ENCODE measurements around the gene PXYLP1. TPM values are rescaled to one million over a fixed set of nuclear protein-coding genes. Genes with fewer than 3 reads are reported as not detected.
A peak's percentile ranks its signal among the peaks of the same experiment; 100 is the strongest.

Gene PXYLP1
- total RNA-seq, 4 donors from 2014 or later: 5.5 to 16.2 (median 9.8) TPM

DNA sequence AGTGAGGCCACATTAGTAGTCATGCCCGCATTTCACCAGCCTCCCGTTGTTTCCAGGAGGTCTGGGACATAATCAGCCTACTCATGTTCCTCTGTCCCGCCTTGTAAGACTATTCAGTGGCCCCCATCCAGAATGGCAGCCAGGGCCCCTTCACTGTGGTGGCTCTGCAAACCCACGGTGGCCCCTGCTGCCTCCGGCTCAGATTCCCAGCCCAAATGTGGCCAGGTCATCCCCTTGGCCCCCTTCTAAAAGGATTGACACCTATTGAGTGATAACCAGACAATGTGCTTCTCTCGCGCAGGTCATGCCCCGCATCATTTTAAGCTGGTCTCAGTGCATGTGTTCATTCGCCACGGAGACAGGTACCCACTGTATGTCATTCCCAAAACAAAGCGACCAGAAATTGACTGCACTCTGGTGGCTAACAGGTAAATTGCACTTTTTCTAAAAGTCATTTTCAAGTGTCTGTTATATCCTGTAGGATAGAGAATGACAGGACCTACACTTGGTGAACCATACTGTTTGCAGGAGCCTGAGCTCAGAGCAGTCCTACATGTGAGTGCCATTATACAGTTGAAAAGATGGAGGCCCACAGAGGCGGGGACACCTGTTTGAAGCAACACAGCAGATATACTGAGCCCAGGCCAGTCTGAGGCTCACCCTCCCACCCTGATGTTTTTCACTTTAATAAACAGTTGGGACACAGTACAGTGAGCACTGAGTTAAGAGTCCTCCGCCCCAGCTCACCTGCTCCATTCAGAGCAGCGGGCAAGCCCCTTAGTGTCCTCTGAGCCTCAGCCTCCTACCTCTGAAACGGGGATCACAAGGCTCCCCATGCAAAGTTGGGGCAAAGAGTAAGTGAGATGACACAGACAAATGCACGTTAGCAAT lies 47.7 kb downstream of the PXYLP1 start:
- DNase-seq (ENCODE audit: low spot score) (no peak), ATAC-seq (ENCODE audit: low FRiP score) (peak; percentile 30)
- TF ChIP-seq, protein P1, sequence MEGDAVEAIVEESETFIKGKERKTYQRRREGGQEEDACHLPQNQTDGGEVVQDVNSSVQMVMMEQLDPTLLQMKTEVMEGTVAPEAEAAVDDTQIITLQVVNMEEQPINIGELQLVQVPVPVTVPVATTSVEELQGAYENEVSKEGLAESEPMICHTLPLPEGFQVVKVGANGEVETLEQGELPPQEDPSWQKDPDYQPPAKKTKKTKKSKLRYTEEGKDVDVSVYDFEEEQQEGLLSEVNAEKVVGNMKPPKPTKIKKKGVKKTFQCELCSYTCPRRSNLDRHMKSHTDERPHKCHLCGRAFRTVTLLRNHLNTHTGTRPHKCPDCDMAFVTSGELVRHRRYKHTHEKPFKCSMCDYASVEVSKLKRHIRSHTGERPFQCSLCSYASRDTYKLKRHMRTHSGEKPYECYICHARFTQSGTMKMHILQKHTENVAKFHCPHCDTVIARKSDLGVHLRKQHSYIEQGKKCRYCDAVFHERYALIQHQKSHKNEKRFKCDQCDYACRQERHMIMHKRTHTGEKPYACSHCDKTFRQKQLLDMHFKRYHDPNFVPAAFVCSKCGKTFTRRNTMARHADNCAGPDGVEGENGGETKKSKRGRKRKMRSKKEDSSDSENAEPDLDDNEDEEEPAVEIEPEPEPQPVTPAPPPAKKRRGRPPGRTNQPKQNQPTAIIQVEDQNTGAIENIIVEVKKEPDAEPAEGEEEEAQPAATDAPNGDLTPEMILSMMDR (IDR thresholded peaks at IDR 0.05): no peak

DNA sequence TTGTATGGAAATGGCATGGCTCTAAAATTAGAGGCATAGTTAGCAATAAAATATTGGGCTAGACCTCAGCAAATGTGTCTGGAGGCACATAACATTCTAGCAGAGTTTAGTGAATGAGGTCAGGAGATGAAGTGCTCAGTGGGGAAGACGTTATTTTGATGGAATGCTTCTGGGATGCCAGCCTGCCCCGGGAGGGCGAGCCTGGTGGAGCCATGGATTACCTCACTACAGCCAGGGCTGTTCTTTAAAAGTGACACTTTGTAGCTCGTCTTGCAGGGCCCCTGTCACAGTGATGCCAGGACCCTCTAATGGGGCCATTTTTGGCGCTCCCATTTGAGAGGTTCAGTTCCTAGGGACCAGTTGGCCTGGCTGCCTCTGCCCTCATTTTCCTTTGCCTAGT lies 48.5 kb downstream of the PXYLP1 start:
- peak; percentile 63 for ATAC-seq (ENCODE audit: low FRiP score)
- DNase-seq (ENCODE audit: low spot score): no peak
- TF ChIP-seq, protein P1 (IDR thresholded peaks at IDR 0.05): no peak

DNA sequence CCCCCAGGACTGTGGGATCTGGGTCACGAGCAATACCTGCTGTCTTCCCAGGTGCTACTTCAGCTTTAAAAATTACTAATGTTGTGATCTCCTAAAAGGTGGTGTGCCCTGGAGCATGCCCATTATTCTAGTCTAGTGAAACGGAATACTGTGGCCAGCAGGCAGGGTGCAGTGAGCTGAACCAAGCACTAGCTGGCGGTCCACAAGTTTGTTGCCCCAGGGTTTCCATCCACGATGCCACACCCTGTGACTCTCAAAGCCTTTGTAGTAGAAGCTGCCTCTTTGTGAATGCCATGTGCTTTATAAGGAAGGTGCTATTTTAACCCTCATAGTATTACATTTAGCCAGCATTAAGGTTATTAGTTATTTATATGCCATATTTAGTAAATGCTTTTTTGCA lies 49.1 kb downstream of the PXYLP1 start:
- no peak for ATAC-seq (ENCODE audit: low FRiP score)
- no peak for DNase-seq (ENCODE audit: low spot score)
- TF ChIP-seq, protein P1 (IDR thresholded peaks at IDR 0.05): no peak

DNA sequence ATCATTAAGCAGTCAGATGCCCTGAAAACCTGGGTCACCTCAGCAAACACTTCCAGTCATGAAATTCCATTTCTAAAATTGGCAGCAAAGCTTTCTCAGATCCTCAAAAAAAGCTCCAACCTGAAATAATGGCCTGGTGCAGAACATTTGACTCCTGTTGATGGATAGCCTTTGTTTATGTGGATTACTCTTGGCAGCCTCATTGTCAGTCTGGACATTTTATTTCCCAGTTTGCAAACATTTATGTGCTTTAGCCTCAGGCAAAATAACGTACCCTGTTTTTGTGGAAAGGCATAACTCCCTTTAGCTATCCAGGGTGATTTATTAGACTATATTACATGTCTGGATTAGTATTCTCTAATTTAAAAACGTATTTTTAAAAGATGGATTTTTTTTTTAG lies 53.9 kb downstream of the PXYLP1 start:
- TF ChIP-seq, protein P1 (IDR thresholded peaks at IDR 0.05): no peak
- no peak for DNase-seq (ENCODE audit: low spot score)
- ATAC-seq (ENCODE audit: low FRiP score): no peak

DNA sequence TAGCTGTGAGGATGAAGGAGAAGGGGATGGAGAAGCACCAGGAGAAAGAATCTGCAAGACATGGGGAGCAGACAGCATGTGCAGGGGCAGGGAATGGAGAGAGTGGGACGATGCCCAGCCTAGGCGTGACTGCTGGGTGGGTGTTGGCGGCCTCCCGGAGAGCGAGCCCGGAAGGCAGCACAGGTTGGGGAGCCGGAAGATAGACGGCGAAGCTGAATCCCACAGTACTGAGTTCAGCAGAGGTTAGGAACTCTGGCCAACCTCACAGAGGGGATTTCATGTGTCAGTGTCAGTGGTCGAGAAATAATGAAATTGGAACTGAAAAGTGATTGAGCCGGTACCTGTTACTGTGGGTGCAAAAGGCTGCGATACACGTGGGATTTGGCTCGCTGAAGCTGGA lies 55.2 kb downstream of the PXYLP1 start:
- ATAC-seq (ENCODE audit: low FRiP score): peak; percentile 63

DNA sequence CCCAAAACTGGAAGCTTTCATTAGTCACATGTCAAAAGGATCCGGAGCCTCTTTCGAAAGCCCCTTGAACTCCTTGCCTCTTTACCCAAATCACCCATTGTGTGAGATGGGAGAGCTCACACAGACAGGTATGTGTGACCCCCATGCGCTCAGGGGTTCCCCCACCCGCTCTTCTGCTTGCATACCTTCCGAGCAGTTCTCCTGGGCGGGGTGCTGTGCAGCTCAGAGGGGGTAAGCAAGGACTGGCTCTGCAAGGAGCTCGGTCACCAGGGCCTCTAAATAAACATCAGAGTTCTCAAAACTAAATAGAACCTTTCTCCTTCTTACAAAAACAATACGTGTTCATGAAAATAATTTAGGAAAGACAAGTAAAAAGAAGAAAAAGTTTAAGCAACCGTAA lies 55.7 kb downstream of the PXYLP1 start:
- ATAC-seq (ENCODE audit: low FRiP score) (no peak), DNase-seq (ENCODE audit: low spot score) (no peak)
- TF ChIP-seq, protein P1 (IDR thresholded peaks at IDR 0.05): no peak

More for the DNA sequence above, 55.2 kb downstream of the PXYLP1 start:
- TF ChIP-seq, protein P1 (IDR thresholded peaks at IDR 0.05): no peak
- no peak for DNase-seq (ENCODE audit: low spot score)

All from omental fat pad (tissue), 4 donors.